Jurkat, Clone E6-1 (cell line): ENCODE measurements around the gene MAML3.

Experiments
- DNase-seq: peaks from one replicate; pipeline ENCODE4 v3.0.0-alpha.2; 2011; ENCODE audit warnings: low read depth, low spot score
- H3K4me3 ChIP-seq: 2 replicates; pipeline ENCODE4 v1.5.1; 2011; ENCODE audit warnings: mild to moderate bottlenecking, low read length, control low read depth, moderate library complexity

Gene MAML3

DNA sequence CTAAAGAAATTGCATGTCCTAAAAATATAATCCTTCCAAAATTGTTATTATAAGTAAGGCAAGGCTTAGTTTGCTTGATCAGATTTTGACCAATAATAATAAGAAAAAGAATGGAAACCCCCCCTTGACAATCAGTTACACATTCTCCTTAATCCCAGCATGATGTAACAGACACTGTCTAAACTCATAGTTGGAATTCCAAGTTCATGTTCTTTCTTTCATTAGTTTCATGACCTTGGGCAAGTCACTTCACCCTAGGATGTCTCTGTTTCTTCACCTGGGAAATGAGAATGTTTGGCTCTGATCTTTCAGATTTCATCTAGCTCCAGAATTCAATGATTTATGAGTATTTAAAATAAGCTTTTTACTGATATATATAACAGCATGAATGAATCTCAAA lies 64.8 kb downstream of the MAML3 start:
- H3K4me3 ChIP-seq, result no peak overlapping the region

GRCh38 chr4:140088323-140088967 lies 65.5 kb downstream of the MAML3 start:
- DNase-seq, result no peak
- no peak overlapping the region for H3K4me3 ChIP-seq

More for the DNA sequence above, 64.8 kb downstream of the MAML3 start:
- no peak for DNase-seq

DNA sequence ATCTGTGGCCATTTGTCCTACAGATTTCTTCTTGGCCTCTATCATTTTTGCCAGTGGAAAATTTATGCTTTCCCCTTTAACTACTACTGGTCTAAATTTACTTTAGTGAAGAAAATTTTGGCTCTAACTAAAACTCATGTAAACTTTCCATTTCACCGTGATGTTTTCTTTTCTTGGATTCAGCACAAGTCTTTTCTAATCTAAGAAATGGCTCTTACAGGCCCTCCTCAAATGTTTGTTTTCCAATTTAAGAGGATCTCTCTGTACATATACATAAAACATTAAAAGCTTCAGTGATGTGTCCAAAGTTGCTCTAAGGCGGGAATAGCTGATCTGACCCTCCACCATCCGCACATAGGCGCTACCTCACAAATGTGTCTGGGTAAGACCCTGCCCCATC lies 68.1 kb downstream of the MAML3 start:
- DNase-seq, result no peak
- no peak overlapping the region for H3K4me3 ChIP-seq

DNA sequence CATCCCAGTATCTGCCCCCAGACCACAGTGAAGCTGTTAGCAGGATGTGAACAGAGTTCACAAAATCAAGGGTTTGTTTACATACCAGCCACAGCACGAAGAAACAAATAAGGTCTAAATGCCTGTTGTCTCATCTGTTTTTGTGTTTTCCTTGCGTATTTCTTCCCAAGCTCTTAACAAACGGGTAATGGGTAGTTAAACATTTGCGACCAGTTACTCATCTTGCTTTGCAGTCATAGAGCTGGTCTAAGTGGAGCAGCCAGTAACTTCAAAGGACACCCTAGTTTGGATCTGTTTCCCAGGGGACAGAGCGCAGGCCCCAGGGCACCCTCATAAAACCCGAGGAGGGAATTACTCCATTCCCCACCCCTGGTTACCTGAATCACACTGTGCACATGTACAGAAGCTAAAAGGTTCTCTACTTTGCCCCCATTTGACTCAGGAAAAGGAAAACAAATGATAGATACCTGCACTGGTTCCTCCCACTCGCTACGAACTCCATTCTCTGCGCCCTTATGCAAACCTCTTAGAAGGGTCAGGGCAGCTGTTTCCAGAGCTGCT lies 68.8 kb downstream of the MAML3 start:
- no peak for DNase-seq
- H3K4me3 ChIP-seq, result no peak overlapping the region

DNA sequence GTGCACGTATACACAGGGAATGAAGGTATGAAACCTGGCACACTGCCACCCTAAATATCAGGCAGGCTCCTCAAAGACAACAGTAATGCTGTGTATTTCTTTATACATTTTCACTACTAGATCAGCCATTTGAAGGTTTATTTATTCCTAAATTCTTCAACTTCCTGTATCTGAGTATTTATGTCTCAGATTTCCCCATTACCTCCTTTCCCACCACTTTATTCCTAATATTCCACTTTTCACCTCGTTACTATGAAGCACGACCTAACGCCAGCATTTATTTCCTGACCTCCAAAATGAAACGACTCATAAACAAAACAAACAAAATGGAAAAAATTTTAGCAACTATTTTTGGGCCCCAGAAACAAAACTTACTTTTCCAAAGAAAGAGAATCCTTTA lies 69.6 kb downstream of the MAML3 start:
- no peak overlapping the region for H3K4me3 ChIP-seq
- DNase-seq, result no peak

DNA sequence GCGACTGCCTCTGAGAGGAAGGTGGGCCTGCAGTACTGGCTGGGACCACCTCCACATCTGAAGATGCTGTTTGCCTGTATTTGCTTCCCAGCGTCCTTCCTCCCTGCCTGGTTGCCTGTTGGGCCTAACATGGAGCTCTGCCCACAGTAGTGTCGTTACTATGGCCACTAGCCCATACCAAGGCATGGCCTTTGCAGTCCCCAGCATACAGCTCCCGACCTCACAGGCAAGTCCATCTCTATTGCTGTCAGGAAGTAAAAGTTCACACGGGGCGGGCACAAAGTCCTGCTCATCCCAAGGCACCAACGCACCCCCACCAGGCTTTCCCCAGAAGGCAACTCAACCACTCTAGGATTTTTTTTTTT lies 71.6 kb downstream of the MAML3 start:
- no peak overlapping the region for H3K4me3 ChIP-seq
- DNase-seq, result no peak

DNA sequence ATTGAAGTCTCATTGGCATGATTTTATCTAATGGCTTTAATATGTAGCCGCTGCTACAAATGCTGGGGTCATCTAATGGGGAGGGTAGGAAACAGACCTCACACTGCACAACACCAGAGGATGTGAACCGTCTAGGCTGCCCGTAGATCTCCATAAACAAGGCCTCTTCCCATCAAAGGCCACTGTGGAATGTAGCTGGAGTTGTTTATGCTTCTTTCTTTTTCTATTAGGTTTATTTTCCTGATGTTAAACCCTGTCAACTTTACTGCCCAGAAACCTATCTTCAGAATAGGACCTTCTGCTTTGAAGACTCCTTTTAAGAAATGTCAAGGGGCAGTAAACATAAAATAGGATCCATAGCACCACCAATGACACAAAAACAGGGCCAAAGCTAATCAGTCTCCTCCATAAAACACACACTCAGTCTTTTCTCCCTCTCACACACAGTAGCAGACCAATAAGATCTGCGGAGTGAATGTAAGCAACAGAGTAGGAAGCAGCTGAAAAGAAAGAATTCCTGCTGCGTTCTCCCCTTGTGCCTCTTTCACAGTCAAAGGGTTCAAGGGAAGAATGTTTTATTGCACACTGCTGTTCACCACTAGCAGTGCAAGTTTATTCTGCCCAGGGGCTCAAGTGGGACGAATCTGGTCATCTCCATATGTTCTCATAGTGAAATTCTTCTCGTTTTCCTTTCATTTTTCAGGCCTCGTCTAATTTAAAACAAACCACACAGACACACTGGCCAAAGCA lies 72.2 kb downstream of the MAML3 start:
- no peak overlapping the region for H3K4me3 ChIP-seq
- no peak for DNase-seq

DNA sequence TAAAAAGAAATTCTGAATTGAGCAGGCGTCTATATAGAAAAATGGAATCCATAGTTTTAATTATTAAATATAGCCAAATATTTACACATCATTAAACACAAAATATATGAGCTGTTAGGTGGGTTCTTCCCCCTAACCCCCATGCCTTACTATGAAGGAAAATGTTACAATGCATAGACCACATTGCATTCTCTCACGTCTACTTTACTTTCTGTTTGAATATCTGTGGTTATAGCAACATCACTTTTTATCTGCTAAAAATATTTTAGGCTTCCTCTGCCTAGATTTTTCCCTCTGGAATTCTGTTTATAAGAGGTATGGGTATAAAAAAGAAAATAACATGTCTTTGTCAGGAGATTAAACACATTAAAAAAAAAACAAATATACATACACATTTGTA lies 73.1 kb downstream of the MAML3 start:
- DNase-seq, result no peak
- no peak overlapping the region for H3K4me3 ChIP-seq

DNA sequence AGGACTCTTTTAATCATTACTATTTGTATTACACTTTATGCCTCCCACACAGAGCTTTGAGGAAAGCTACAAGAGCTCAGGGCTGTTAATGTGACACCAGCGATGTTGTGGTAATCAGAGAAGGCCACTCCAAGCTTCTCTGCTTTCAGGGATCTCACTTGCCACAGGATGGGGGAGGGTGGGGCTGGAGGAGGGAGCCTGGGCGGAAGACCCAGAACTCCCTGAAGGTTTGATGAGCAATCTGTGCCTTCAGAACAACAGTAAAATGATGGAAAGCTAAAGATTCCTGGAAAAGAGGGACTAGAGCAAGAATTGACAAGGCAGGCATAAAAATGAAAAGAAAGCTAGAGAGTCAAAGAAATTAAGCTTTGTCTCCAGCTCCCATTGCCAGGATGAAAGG lies 75.6 kb downstream of the MAML3 start:
- DNase-seq, result no peak
- H3K4me3 ChIP-seq, result no peak overlapping the region

- peak; percentile 51 for DNase-seq
- no peak overlapping the region for H3K4me3 ChIP-seq
Measured at GRCh38 chr4:140076307-140076706, 77.7 kb downstream of the MAML3 start.

GRCh38 chr4:140071806-140072205 lies 82.2 kb downstream of the MAML3 start:
- DNase-seq, result peak; percentile 87
- H3K4me3 ChIP-seq, result no peak overlapping the region

- DNase-seq, result no peak
- no peak overlapping the region for H3K4me3 ChIP-seq
Measured at GRCh38 chr4:140070973-140071372, 83.0 kb downstream of the MAML3 start.

DNA sequence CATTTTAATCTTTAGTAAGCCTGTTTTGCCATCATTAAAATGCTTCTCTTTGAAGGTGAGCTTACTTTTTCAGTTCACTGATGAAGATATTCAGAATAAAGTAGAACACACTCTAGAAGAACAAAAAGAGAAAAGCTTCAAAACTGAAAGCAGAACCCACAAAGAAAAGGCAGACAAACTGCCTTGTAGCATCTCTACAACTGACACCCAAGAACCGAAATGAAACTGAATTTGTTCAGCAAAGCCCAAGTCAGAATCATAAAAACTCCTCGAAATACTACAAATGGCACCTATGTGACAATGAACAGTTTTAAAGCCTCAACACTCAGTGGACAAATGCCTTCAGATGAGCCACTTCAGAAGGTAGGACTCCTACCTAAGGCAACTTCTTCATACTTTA lies 83.6 kb downstream of the MAML3 start:
- peak; percentile 42 for DNase-seq
- no peak overlapping the region; the same call in 1 of the 2 replicates for H3K4me3 ChIP-seq

GRCh38 chr4:140069066-140069465 lies 84.9 kb downstream of the MAML3 start:
- no peak overlapping the region for H3K4me3 ChIP-seq
- DNase-seq, result no peak

GRCh38 chr4:140068271-140068670 lies 85.7 kb downstream of the MAML3 start:
- DNase-seq, result no peak
- H3K4me3 ChIP-seq, result no peak overlapping the region

DNA sequence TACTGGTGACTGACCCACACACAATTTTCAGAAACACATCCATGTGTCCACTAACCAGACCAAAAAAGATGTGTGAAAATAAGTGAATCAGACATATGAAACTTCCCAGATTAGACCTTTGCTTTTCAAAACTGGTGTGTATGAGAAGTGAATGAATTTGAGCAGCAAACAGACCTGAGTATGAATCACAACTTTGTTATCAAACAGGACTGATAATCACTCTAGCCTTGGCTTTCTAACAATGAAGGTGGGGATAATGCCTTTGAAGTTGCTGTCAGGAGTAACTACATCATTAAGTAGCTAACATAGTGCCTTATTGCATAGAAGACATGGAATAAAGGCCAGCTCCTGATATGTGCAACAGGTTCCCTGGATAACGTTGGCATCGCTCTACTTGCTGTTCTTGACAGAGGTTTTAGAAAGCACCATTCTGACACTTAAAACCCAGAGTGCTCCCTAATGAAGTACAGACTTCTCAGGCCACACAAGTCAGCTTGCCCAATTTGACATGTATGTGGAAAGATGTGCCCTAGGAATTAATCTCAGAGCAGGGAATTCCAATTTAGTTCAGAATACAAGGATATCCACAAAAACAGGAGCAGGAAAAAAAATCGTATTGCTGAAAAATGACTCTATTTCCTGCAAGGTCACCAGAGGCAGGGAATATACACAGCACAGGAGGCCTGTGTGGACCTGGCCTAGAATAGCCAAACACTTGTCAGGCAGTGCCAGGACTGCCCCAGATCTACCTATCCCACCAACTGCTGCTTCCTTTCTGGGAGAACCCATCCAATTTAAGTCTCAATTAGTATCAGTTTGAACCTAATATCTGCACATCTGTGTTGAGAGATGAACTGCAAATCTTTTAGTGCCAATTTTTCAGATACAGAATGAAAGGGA lies 87.7 kb downstream of the MAML3 start:
- H3K4me3 ChIP-seq, result no peak overlapping the region
- DNase-seq, result no peak

GRCh38 chr4:140065393-140065792 lies 88.6 kb downstream of the MAML3 start:
- DNase-seq, result no peak
- no peak overlapping the region for H3K4me3 ChIP-seq

DNA sequence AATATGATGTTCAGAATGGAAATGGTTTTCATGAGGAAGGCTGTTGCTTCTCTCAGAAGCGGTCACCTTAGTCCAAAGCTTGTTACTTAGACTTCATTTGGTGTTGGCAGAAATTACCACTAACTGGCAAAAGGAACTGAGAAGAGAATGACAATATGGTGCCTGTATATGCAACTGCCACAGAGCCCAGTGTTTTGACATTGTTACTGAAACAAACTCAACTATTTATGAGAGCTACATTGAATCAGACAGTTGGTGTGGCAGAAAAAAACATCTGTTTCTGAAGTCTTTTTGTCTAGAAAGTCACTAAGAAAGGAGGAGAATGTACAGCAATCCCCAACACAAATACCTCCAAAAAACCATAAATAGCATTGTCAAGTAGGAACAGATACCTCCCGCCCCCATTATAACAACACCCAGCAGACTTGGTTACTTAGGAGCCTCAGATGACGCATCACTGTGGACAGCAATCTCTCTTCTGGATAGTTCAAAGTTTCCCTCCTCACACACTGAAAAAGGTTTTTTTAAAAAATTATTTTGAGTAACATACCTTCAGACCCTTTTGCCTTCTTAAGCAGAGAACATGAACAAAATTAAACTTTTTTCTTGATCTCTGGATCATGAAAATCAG lies 92.2 kb downstream of the MAML3 start:
- no peak for DNase-seq
- no peak overlapping the region for H3K4me3 ChIP-seq

GRCh38 chr4:140061194-140061593 lies 92.8 kb downstream of the MAML3 start:
- H3K4me3 ChIP-seq, result no peak overlapping the region
- no peak for DNase-seq
